HG03196 (cell line): ENCODE data around the gene ARID3A.
"Not testable (repeated sequence)": the region's sequence is repeated elsewhere in the genome, so short reads cannot be mapped to it uniquely, and the experiment has no call there.

Experiments used
- ATAC-seq: cut with Tn5 transposase; IDR thresholded peaks from one replicate; pipeline ENCODE4 v1.9.1; 2021; ENCODE audit not compliant: unreplicated experiment

ARID3A gene

GRCh38 chr19:925526-926322 lies at the start of gene ARID3A:
Gene ARID3A, plus strand, starts transcription at chr19:926035. Its CDS starts 3,494 bp downstream, at chr19:929529.
- ATAC-seq = peak; percentile 39

GRCh38 chr19:876089-876488 lies 49.7 kb upstream of the ARID3A start:
- ATAC-seq = no peak

GRCh38 chr19:876780-877314 lies 49.0 kb upstream of the ARID3A start:
- no peak for ATAC-seq

- ATAC-seq = not testable (repeated sequence)
Measured at GRCh38 chr19:877992-878660, 47.7 kb upstream of the ARID3A start.

- ATAC-seq = not testable (repeated sequence)
Measured at GRCh38 chr19:878751-879561, 46.9 kb upstream of the ARID3A start.

- no peak for ATAC-seq
Measured at GRCh38 chr19:879711-880438, 46.0 kb upstream of the ARID3A start.

- ATAC-seq = no peak
Measured at GRCh38 chr19:881385-882071, 44.3 kb upstream of the ARID3A start.

GRCh38 chr19:882871-883497 lies 42.9 kb upstream of the ARID3A start:
- ATAC-seq = no peak

- no peak for ATAC-seq
Measured at GRCh38 chr19:883661-884211, 42.1 kb upstream of the ARID3A start.

GRCh38 chr19:884420-885211 lies 41.2 kb upstream of the ARID3A start:
- ATAC-seq = no peak

GRCh38 chr19:885536-886224 lies 40.2 kb upstream of the ARID3A start:
- ATAC-seq = no peak

- ATAC-seq = no peak
Measured at GRCh38 chr19:887072-887471, 38.8 kb upstream of the ARID3A start.

GRCh38 chr19:887599-887998 lies 38.2 kb upstream of the ARID3A start:
- no peak for ATAC-seq

GRCh38 chr19:888581-889385 lies 37.1 kb upstream of the ARID3A start:
- ATAC-seq = no peak

- ATAC-seq = no peak
Measured at GRCh38 chr19:889662-890295, 36.1 kb upstream of the ARID3A start.

- ATAC-seq = no peak
Measured at GRCh38 chr19:890831-891230, 35.0 kb upstream of the ARID3A start.
